Thyroid gland (tissue), 4 donors: ENCODE measurements around the gene EGFR.

Source experiments
- CTCF ChIP-seq, 6 experiments: fragments of 200-600 bp in 3 of 6; fragments of 450-650 bp in 3 of 6; sonication (generic) in 3 of 6; IDR thresholded peaks; one replicate each; pipeline ENCODE4 v1.5.1; 2016 to 2019; ENCODE audit warnings: antibody characterized with exemption in 6 of 6, mild to moderate bottlenecking in 2 of 6, inconsistent platforms in 1 of 6, moderate library complexity in 1 of 6
- POLR2A ChIP-seq, 2 donors: fragments of 450-650 bp; IDR thresholded peaks; one replicate each; pipeline ENCODE4 v1.6.1; 2017; ENCODE audit warnings: antibody characterized with exemption in 2 of 2, mild to moderate bottlenecking in 2 of 2, moderate library complexity in 1 of 2

GRCh38 chr7:55026867-55027490, 8.2 kb downstream of the EGFR start:
- TF ChIP-seq CTCF (IDR thresholded peaks at IDR 0.05) = no peak
- no peak for TF ChIP-seq POLR2A (IDR thresholded peaks at IDR 0.05)
